ENCODE data around the gene SSTR3.

Gene SSTR3

GRCh38 chr22:37165940-37166674 lies 46.2 kb downstream of the SSTR3 start:
- peak in 1 of 14 donors; percentile 16 for DNase-seq

GRCh38 chr22:37165066-37165465 lies 47.2 kb downstream of the SSTR3 start:
- DNase-seq: no peak

GRCh38 chr22:37164505-37164887 lies 47.8 kb downstream of the SSTR3 start:
- no peak for DNase-seq

DNA sequence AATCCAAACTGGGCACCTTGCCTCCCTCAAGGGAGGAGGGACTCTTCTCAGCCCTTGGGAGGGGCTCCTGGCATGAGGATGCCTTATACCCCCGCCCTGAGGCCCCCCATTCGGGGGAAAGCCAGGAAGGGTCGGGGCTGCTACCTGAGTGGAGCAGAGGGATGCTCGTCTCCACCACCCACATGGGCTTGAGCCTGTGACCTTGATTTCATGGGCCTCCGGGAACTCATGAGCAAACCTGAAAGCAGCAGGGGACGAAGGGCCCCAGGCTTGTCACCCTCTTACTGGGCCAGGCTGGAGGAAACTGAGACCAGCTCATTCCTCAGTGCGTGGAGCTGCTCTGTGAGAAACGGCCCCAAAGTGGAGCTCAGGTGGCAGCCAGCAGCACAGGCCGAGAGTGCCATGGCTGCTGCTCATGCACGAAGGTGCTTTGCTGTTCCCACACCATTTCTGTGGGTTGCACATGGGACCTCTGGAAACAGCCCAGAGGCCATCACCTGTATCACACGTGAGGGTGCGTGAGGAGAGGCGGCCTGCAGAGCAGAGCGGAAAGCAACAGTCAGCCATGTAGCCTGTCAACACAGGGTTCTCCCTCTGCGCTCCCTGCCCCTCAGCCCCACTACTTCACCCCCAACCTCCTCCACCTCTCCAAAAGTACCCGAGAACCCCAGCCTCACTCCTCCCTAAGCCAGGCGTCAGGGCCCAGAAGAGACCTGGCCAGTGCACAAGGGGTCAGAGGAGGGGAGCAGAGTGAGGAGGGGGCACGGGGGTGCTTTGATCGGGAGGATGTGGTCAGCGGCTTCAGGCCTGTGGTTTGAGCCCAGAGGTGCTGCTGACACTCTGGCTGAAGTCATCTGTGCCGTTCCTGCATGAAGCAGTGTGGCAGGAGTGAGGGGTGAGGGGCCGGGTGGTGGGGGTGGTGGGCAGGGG lies 48.4 kb downstream of the SSTR3 start:
- DNase-seq: no peak

GRCh38 chr22:37163096-37163489 lies 49.2 kb downstream of the SSTR3 start:
- no peak for DNase-seq

GRCh38 chr22:37162221-37163095 lies 49.8 kb downstream of the SSTR3 start:
- DNase-seq: no peak

DNA sequence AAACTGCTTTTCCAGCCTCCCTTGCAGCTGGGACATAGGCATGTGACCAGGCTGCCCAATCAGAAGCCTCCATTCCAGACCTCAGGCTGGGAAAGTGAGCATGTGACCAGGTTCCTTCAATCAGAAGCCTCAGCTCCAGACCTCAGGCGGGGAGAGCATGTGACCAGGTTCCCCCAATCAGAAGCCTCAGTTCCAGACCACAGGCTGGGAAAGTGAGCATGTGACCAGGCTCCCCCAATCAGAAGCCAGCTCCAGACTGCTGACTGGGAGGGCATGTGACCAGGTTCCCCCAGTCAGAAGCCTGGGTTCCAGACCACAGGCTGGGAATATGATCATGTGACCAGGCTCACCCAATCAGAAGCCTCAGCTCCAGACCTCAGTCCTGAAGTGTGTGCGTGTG lies 50.8 kb downstream of the SSTR3 start:
- no peak for DNase-seq

- no peak for DNase-seq
Measured at GRCh38 chr22:37160027-37160426, 52.2 kb downstream of the SSTR3 start.

DNA sequence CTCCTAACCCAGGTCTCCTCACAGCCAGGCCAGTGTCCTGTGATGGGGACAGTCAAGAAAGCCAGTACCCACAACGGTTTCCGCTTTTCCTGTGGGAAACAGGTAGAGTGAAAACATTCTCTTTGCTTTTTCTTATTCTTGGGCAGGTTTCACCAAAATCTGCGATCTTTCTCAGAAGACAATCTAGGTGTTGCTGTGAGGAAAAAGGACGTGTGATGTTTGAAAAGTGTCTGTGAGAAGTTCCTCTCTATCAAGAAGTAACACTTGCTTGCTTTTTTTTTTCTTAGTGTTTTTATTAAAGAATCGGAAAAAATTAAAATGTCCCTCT lies 53.4 kb downstream of the SSTR3 start:
- DNase-seq: no peak

- no peak for DNase-seq
Measured at GRCh38 chr22:37157516-37158285, 54.6 kb downstream of the SSTR3 start.

DNA sequence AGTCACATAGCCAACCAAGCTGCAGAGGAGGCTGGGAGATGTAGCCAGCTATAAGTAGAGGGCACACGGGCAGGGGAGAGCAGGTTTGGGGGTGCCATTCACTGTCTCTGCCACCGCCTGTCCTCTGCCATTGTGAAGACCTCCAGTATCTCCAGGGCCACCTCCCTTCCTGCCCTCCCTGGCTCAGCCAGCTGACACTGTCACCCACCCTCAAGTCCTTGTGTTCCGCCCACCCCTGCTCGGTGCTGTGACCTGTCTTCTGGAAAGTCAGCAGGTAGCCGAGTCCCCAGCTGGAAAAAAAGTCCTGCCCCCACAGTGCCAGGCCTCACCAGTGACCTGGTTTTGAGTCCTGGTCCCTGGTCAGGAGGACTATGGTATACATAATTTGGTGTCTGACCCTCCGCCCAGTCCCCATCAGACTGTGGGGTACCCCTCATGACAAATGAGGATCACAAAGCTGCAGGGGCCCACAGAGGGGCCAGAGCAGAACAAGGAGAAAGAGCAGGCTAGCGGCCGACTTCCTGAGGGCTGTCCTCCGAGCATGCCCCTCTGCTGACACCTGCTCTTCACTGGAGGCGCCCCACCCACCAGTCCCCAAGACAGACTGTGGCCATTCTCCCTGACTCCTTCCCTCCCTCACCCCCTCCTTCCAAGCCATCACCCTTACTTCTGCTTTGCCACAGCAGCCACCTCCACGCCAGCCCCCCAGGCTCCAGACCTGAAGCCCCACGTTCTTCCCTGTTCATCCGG lies 55.4 kb downstream of the SSTR3 start:
- no peak for DNase-seq

DNA sequence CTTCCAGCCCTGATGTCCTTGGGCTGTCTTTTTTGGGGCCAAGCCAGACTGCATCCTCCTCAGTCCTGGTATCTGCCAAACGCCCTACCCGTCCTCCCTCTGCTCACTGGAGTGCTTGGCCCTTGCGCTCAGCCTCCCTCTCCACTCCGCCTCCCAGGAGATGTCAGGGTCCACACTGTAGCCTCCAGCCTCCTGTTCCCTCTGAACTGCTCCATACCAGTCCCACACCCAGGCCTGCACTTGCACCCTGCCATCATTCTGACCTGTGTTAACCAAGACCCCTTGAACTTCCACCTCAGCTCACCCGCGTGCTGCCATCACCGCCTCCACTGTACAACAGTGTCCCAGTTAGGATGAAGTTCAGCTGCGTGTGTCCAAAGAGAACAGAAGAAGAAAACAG lies 56.3 kb downstream of the SSTR3 start:
- no peak for DNase-seq

DNA sequence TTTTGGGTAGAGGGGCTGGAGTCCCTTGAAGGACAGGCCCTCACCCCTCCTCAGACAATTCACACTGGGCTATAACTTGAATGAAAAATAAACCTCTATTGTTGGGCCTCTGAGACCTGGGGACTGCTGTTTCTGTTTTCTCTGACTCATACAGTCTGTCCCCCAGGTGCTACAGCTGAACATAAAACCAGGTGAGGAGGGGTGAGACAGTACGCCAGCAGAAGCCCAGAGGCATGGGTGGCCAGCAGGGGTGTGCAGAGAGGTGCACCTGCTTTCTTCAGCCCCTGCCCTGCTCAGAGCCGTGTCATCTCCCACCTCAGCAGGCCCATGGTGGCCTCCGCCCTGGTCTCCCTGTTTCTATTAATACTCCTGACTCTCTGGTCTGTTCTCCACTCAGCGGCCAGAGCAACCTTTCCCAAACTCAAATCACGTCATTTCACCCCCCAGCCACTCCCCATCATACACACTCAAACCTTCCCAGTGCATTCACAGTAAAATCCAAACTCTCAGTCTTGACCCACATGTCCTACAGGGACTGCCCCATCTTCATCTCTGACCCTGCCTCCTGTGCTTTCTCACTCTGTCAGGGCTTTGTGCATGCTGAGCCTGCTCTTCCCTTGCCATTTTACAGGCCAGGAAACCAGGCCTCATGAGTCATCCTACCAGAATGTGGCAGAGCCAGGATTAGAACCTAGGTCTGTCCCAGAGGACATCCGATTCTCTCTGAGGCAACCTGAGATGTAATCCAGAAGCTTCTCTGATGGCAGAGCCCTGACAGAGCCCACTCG lies 57.2 kb downstream of the SSTR3 start:
- no peak for DNase-seq

Data from C1 segment of cervical spinal cord (tissue), 14 donors.